Smooth muscle cell (in vitro differentiated cells): ENCODE measurements around the gene NF1. TPM values are rescaled to one million over a fixed set of nuclear protein-coding genes. Genes with fewer than 3 reads are reported as not detected.
"Not testable (repeated sequence)": the region's sequence is repeated elsewhere in the genome, so short reads cannot be mapped to it uniquely, and the experiment has no call there.

Experiments used
- DNase-seq: peaks from one replicate; lab custom pipeline; 2025; ENCODE audit not compliant: unreplicated experiment; lab: John Stamatoyannopoulos, UW
- H2AFZ ChIP-seq: fragments of 200-600 bp; sonication (generic); 2 replicates; pipeline ENCODE4 v1.6.0; 2016; ENCODE audit warnings: antibody characterized with exemption, low read depth, mild to moderate bottlenecking
- H3F3A ChIP-seq: fragments of 200-600 bp; sonication (generic); 2 replicates; pipeline ENCODE4 v1.6.0; 2017; ENCODE audit warnings: antibody characterized with exemption, low read depth
- H3K27ac ChIP-seq: fragments of 200-600 bp; sonication (generic); 2 replicates; pipeline ENCODE4 v1.5.1; 2016; ENCODE audit warnings: low read depth, mild to moderate bottlenecking
- H3K27me3 ChIP-seq: fragments of 200-600 bp; sonication (generic); 2 replicates; pipeline ENCODE4 v1.6.1; 2016; ENCODE audit warnings: low read depth, mild to moderate bottlenecking
- H3K36me3 ChIP-seq: fragments of 200-600 bp; sonication (generic); 2 replicates; pipeline ENCODE4 v1.5.1; 2016; ENCODE audit warnings: low read depth
- H3K4me1 ChIP-seq: fragments of 200-600 bp; sonication (generic); 2 replicates; pipeline ENCODE4 v1.5.1; 2016; ENCODE audit warnings: low read depth
- H3K4me2 ChIP-seq: fragments of 200-600 bp; sonication (generic); 2 replicates; pipeline ENCODE4 v1.6.0; 2016; ENCODE audit warnings: mild to moderate bottlenecking
- H3K4me3 ChIP-seq: fragments of 200-600 bp; sonication (generic); 2 replicates; pipeline ENCODE4 v1.5.1; 2016; ENCODE audit warnings: mild to moderate bottlenecking
- H3K79me2 ChIP-seq: fragments of 200-600 bp; sonication (generic); 2 replicates; pipeline ENCODE4 v1.6.0; 2016; ENCODE audit warnings: low read depth, mild to moderate bottlenecking
- H3K9ac ChIP-seq: fragments of 200-600 bp; sonication (generic); 2 replicates; pipeline ENCODE4 v1.6.0; 2016; ENCODE audit warnings: low read depth
- H3K9me3 ChIP-seq: fragments of 200-600 bp; sonication (generic); replicated peaks from 2 replicates; pipeline ENCODE4 v1.5.1; 2016; ENCODE audit warnings: low read depth
- H4K20me1 ChIP-seq: fragments of 200-600 bp; sonication (generic); 2 replicates; pipeline ENCODE4 v1.6.0; 2016; ENCODE audit warnings: low read depth
- CTCF ChIP-seq: fragments of 200-600 bp; sonication (generic); IDR thresholded peaks from 2 replicates; pipeline ENCODE4 v1.5.1; 2017; ENCODE audit warnings: borderline replicate concordance, mild to moderate bottlenecking, antibody characterized with exemption; ENCODE audit not compliant: insufficient read depth, poor library complexity, severe bottlenecking
- WGBS: methylation state at CpG from one replicate; pipeline ENCODE4 v1.1.7; 2016; ENCODE audit warnings: low lambda C conversion rate; 5-methylcytosine and 5-hydroxymethylcytosine counted together
- polyA plus RNA-seq: library from polyadenylated mRNA; unstranded; fragments of >200 nt; fragmentation: Nextera tagmentation; extraction: Ambion mirVana; gene quantifications from 2 replicates; pipeline ENCODE4 v1.2.1, GENCODE V29; 2016
- total RNA-seq: library from RNA; depleted of rRNA; stranded (reverse); fragments of >200 nt; gene quantifications from 2 replicates; pipeline ENCODE4 v1.2.3, GENCODE V29; 2014

Gene NF1
- total and polyA plus RNA-seq, 2 experiments from 2014 or later, result 7.6 to 74.3 TPM

- Histone ChIP-seq H4K20me1 (no peaks in the 10 kb centered on the region), H2AFZ (no peak overlapping the region), H3K4me1 (no peaks in the 10 kb centered on the region), H3K9me3 (no peaks in the 10 kb centered on the region), H3K79me2 (no peaks in the 10 kb centered on the region), H3K9ac (no peak overlapping the region), H3F3A (no peaks in the 10 kb centered on the region), H3K27me3 (no peaks in the 10 kb centered on the region), H3K36me3 (no peaks in the 10 kb centered on the region), H3K4me3 (no peak overlapping the region), H3K27ac (no peak overlapping the region), H3K4me2 (no peak overlapping the region)
- DNase-seq, result no peak
- TF ChIP-seq CTCF, result no peak
- WGBS, result 67% methylated on average over 1 of the region's 1 CpG
These were observed 15.0 kb upstream of the NF1 start for GRCh38 chr17:31079731-31080130.

- H2AFZ ChIP-seq, result no peak overlapping the region
- H3K36me3 ChIP-seq, result no peaks in the 10 kb centered on the region
- H3K9ac ChIP-seq, result no peak overlapping the region
- DNase-seq, result no peak
- H3K4me1 ChIP-seq, result no peaks in the 10 kb centered on the region
- peak overlapping the region; percentile 21 for H3K27ac ChIP-seq
- H3K27me3 ChIP-seq, result no peaks in the 10 kb centered on the region
- H3K79me2 ChIP-seq, result no peaks in the 10 kb centered on the region
- TF ChIP-seq CTCF, result no peak
- H3K4me2 ChIP-seq, result no peak overlapping the region
- 26% methylated on average over 2 of the region's 2 CpGs for WGBS
- no peaks in the 10 kb centered on the region for H4K20me1 ChIP-seq
- no peaks in the 10 kb centered on the region for H3F3A ChIP-seq
- H3K4me3 ChIP-seq, result no peak overlapping the region
- no peaks in the 10 kb centered on the region for H3K9me3 ChIP-seq
These were observed 9.2 kb upstream of the NF1 start for GRCh38 chr17:31085563-31085962.

- no peaks in the 10 kb centered on the region for H3K9me3 ChIP-seq
- no peaks in the 10 kb centered on the region for H3K79me2 ChIP-seq
- H3K4me2 ChIP-seq, result no peak overlapping the region
- H3K27ac ChIP-seq, result no peak overlapping the region
- no peak for DNase-seq
- no peaks in the 10 kb centered on the region for H4K20me1 ChIP-seq
- H3K4me1 ChIP-seq, result no peaks in the 10 kb centered on the region
- H2AFZ ChIP-seq, result no peak overlapping the region
- no peaks in the 10 kb centered on the region for H3K27me3 ChIP-seq
- no peaks in the 10 kb centered on the region for H3K36me3 ChIP-seq
- no peak overlapping the region for H3K4me3 ChIP-seq
- WGBS, result 87% methylated on average over 3 of the region's 3 CpGs
- H3F3A ChIP-seq, result peaks cover 12% of the 10 kb centered on the region
- H3K9ac ChIP-seq, result no peak overlapping the region
- no peak for TF ChIP-seq CTCF
These were observed 5.3 kb upstream of the NF1 start for GRCh38 chr17:31089471-31089870.

- DNase-seq, H4K20me1 ChIP-seq, H3K4me2 ChIP-seq, H3K79me2 ChIP-seq, H3K4me3 ChIP-seq, H2AFZ ChIP-seq, H3K27me3 ChIP-seq, H3K9me3 ChIP-seq, H3K36me3 ChIP-seq, H3K9ac ChIP-seq, H3K4me1 ChIP-seq, H3K27ac ChIP-seq: not testable (repeated sequence)
- WGBS, result 93% methylated on average over 3 of the region's 3 CpGs
- peaks cover 12% of the 10 kb centered on the region for H3F3A ChIP-seq
These were observed 4.1 kb upstream of the NF1 start for GRCh38 chr17:31090650-31091049.
